A549 (cell line): Measurements from ENCODE around the gene CCDC57. TPM values are rescaled to one million over a fixed set of nuclear protein-coding genes. Genes with fewer than 3 reads are reported as not detected.
A peak's percentile ranks its signal among the peaks of the same experiment; 100 is the strongest.

ENCODE experiments used
- ATAC-seq, 2 experiments: fragments of 200-7000 bp in 1 of 2; fragments of >200 bp in 1 of 2; cut with Nextera tagmentation in 1 of 2; cut with Tn5 transposase in 1 of 2; 3 replicates each; pipeline versions ENCODE4 v1.8.0 to v1.9.1; 2018 to 2020; ENCODE audit warnings: mild to moderate bottlenecking in 1 of 2, moderate library complexity in 1 of 2
- CTCF ChIA-PET: fragments of 300-600 bp; sonication (Branson Sonifier 250); formaldehyde crosslinking; extraction: SDS; loops from one replicate; lab custom pipeline; 2021; ENCODE audit warnings: antibody characterized with exemption, inconsistent platforms; lab: Yijun Ruan, JAX
- POLR2A ChIA-PET: fragments of 350-600 bp; formaldehyde crosslinking; extraction: SDS; loops from one replicate; lab custom pipeline; 2021; ENCODE audit warnings: antibody characterized with exemption, inconsistent platforms; lab: Yijun Ruan, JAX
- DNase-seq, 2 experiments: peaks; one replicate each; pipeline versions ENCODE4 v3.0.0 to v3.0.0-alpha.2; 2011 to 2016; ENCODE audit warnings: low read depth in 1 of 2, low spot score in 1 of 2
- FAIRE-seq: peaks from 2 replicates; lab custom pipeline; 2011; peaks lifted over from hg19 to GRCh38; lab: Jason Lieb, UNC
- H3K27ac ChIP-seq, 2 experiments: fragments of >200 bp; sonication (Bioruptor Twin); formaldehyde crosslinking; 3 replicates each; pipeline ENCODE4 v1.5.1; 2016 to 2017
- H3K4me1 ChIP-seq: fragments of >200 bp; sonication (Bioruptor Twin); formaldehyde crosslinking; 3 replicates; pipeline ENCODE4 v1.6.1; 2016
- H3K4me2 ChIP-seq: fragments of >200 bp; sonication (Bioruptor Twin); formaldehyde crosslinking; 3 replicates; pipeline ENCODE4 v1.6.1; 2016
- H3K4me3 ChIP-seq: fragments of >200 bp; sonication (Bioruptor Twin); formaldehyde crosslinking; 3 replicates; pipeline ENCODE4 v1.5.1; 2016
- H3K9me3 ChIP-seq: fragments of >200 bp; sonication (Bioruptor Twin); formaldehyde crosslinking; 3 replicates; pipeline ENCODE4 v1.6.1; 2016
- ATOH8 ChIP-seq: fragments of 250-450 bp; sonication (Bioruptor Pico); IDR thresholded peaks from 2 replicates; pipeline ENCODE4 v1.5.0; 2020; ENCODE audit warnings: low read depth, mild to moderate bottlenecking, moderate library complexity
- BHLHE40 ChIP-seq: IDR thresholded peaks from 2 replicates; pipeline ENCODE4 v1.6.1; 2012; ENCODE audit warnings: low read depth, low read length, inconsistent platforms
- CBX2 ChIP-seq: fragments of 200-600 bp; sonication (generic); IDR thresholded peaks from 2 replicates; pipeline ENCODE4 v1.6.1; 2016; ENCODE audit warnings: low read depth, mild to moderate bottlenecking, borderline replicate concordance
- E2F6 ChIP-seq: IDR thresholded peaks from 2 replicates; pipeline ENCODE4 v1.6.1; 2012; ENCODE audit warnings: low read depth, borderline replicate concordance
- EHF ChIP-seq: fragments of 250-450 bp; sonication (Bioruptor Pico); IDR thresholded peaks from 2 replicates; pipeline ENCODE4 v1.5.0; 2020; ENCODE audit warnings: mild to moderate bottlenecking
- EP300 ChIP-seq, 2 experiments: fragments of >200 bp; sonication (Bioruptor Twin); formaldehyde crosslinking; IDR thresholded peaks; 2 replicates in 1 of 2; 3 replicates in 1 of 2; pipeline ENCODE4 v1.6.1; 2016 to 2017
- GATA3 ChIP-seq: IDR thresholded peaks from 2 replicates; pipeline ENCODE4 v1.6.1; 2012; ENCODE audit warnings: borderline replicate concordance
- HOXB13 ChIP-seq: fragments of 250-450 bp; sonication (Bioruptor Pico); IDR thresholded peaks from 2 replicates; pipeline ENCODE4 v1.5.0; 2020; ENCODE audit warnings: low read depth, mild to moderate bottlenecking, moderate library complexity
- HOXB5 ChIP-seq: fragments of 250-450 bp; sonication (Bioruptor Pico); IDR thresholded peaks from 2 replicates; pipeline ENCODE4 v1.5.0; 2020; ENCODE audit warnings: mild to moderate bottlenecking, moderate library complexity
- JUN ChIP-seq, 2 experiments: fragments of >200 bp; sonication (Bioruptor Twin); formaldehyde crosslinking; IDR thresholded peaks; 2 replicates in 1 of 2; 3 replicates in 1 of 2; pipeline ENCODE4 v1.6.1; 2016 to 2017
- MAZ ChIP-seq: fragments of 150-350 bp; IDR thresholded peaks from 2 replicates; pipeline ENCODE4 v1.6.1; 2014; ENCODE audit warnings: antibody characterized with exemption, low read depth, low read length, borderline replicate concordance
- PBX3 ChIP-seq: IDR thresholded peaks from 2 replicates; pipeline ENCODE4 v1.6.1; 2012
- POLR2AphosphoS2 ChIP-seq: conservative IDR thresholded peaks from 2 replicates; pipeline ENCODE4 v1.6.1; 2012; ENCODE audit warnings: low read length, improper control_type of control experiment, inconsistent platforms
- REST ChIP-seq: fragments of 200-600 bp; sonication (generic); IDR thresholded peaks from 2 replicates; pipeline ENCODE4 v1.6.1; 2016; ENCODE audit warnings: antibody characterized with exemption, mild to moderate bottlenecking, moderate library complexity
- SREBF2 ChIP-seq: fragments of 450-650 bp; IDR thresholded peaks from 2 replicates; pipeline ENCODE4 v1.6.1; 2014; ENCODE audit warnings: mild to moderate bottlenecking, moderate library complexity
- TFCP2L1 ChIP-seq: fragments of 250-450 bp; sonication (Bioruptor Pico); IDR thresholded peaks from 2 replicates; pipeline ENCODE4 v1.5.0; 2021; ENCODE audit warnings: mild to moderate bottlenecking
- USF2 ChIP-seq: fragments of 450-650 bp; IDR thresholded peaks from 2 replicates; pipeline ENCODE4 v1.6.1; 2014; ENCODE audit warnings: antibody characterized with exemption
- WGBS: methylation state at CpG from one replicate; pipeline ENCODE4 v1.1.6; 2017; ENCODE audit errors: missing lambda C conversion rate; 5-methylcytosine and 5-hydroxymethylcytosine counted together
- polyA plus RNA-seq, 4 experiments: library from polyadenylated mRNA; depleted of rRNA in 3 of 4; stranded (reverse); fragments of >200 nt; fragmentation: RNase III in 1 of 4; extraction: RNeasy Plus Mini Kit Qiagen cat#74134 plus additional on column Dnase treatment in 1 of 4; gene quantifications; 2 replicates in 3 of 4; 3 replicates in 1 of 4; pipeline ENCODE4 v1.2.3, GENCODE V29; 2011 to 2017

The CCDC57 gene
- polyA plus RNA-seq, 2 of the 4 experiments (the other 2 are of a cell fraction), result 18.2 to 18.5 TPM

GRCh38 chr17:82241183-82241925 is 28.7 kb upstream of the CCDC57 start:
- H3K4me3 ChIP-seq, result no peak overlapping the region
- no peak for FAIRE-seq
- peak overlapping the region; percentile 42 for H3K4me2 ChIP-seq
- TF ChIP-seq USF2 (peak; percentile 71), E2F6 (no peak; the same call in 1 of the 2 replicates), JUN (IDR thresholded peaks at IDR 0.05) (peak in 1 of 2 experiments; percentile 25; a peak in 3 of 5 replicates), MAZ (no peak), TFCP2L1 (CRISPR knock-in tag) (peak; percentile 43; the same call in 1 of the 2 replicates), PBX3 (no peak; the same call in 1 of the 2 replicates), HOXB13 (CRISPR knock-in tag) (no peak), SREBF2 (no peak), EP300 (IDR thresholded peaks at IDR 0.05) (no peak), POLR2AphosphoS2 (0 out of 2 replicates have a peak, but pooled peaks have one; percentile 79), CBX2 (no peak), GATA3 (no peak), BHLHE40 (no peak), REST (no peak), EHF (no peak), HOXB5 (CRISPR knock-in tag) (no peak)
- TF ChIP-seq, all 56 proteins: peak for 4
- ChIA-PET POLR2A (interaction anchor here (1.1 to 3.2 kb wide), 5 partner anchors 10 to 51 kb away, joined by 3 to 24 read pairs (median 5); partner anchors contain the start of gene CSNK1D), CTCF (interaction anchor here (1.0 to 17.6 kb wide), 18 partner anchors 9 to 172 kb away, joined by 3 to 289 read pairs (median 5); partner anchors contain the start of genes SECTM1 and SLC16A3)
- H3K4me1 ChIP-seq, result peaks cover 82% of the 10 kb centered on the region
- 53% methylated on average over 23 of the region's 27 CpGs for WGBS
- H3K27ac ChIP-seq, result peak overlapping the region; percentile 76 to 84
- ATAC-seq (peak; percentile 21 to 34; a peak in 5 of 6 replicates), DNase-seq (peak in 1 of 2 experiments; percentile 74)
- H3K9me3 ChIP-seq, result no peaks in the 10 kb centered on the region

GRCh38 chr17:82240506-82241182 is 28.0 kb upstream of the CCDC57 start:
- peak overlapping the region; percentile 42 for H3K4me2 ChIP-seq
- FAIRE-seq (no peak), DNase-seq (no peak), ATAC-seq (no peak)
- POLR2A ChIA-PET, result interaction anchor here (1.1 to 3.2 kb wide), 3 partner anchors 27 to 52 kb away, joined by 3 to 24 read pairs (median 5); partner anchors contain the start of gene CSNK1D
- TF ChIP-seq ATOH8 (CRISPR knock-in tag), result no peak
- no peak for TF ChIP-seq E2F6
- TF ChIP-seq POLR2AphosphoS2, result peak; percentile 75; the same call in 1 of the 2 replicates
- peak overlapping the region; percentile 76 to 84 for H3K27ac ChIP-seq
- no peaks in the 10 kb centered on the region for H3K9me3 ChIP-seq
- peaks cover 82% of the 10 kb centered on the region for H3K4me1 ChIP-seq
- WGBS, result 83% methylated on average over 17 of the region's 20 CpGs
- H3K4me3 ChIP-seq, result no peak overlapping the region
- CTCF ChIA-PET, result interaction anchor here (0.8 to 17.6 kb wide), 11 partner anchors 8 to 210 kb away, joined by 3 to 289 read pairs (median 6); partner anchors contain the start of gene SECTM1
